ENCODE measurements around the gene TNPO3. TPM values are rescaled to one million over a fixed set of nuclear protein-coding genes. Genes with fewer than 3 reads are reported as not detected.

Gene TNPO3
- total RNA-seq, 1 experiment from 2014 or later: 59.2 TPM

GRCh38 chr7:128982105-128982504 is 72.8 kb downstream of the TNPO3 start:
- no peak overlapping the region for H3K27ac ChIP-seq
- H3K79me2 ChIP-seq (ENCODE audit: low read depth): no peaks in the 10 kb centered on the region
- CTCF ChIA-PET: no interaction called here
- no peak overlapping the region for H3K4me2 ChIP-seq
- TF ChIP-seq EZH2 (IDR thresholded peaks at IDR 0.05; ENCODE audit: low read depth): no peak
- no peak for TF ChIP-seq CTCF (conservative IDR thresholded peaks at IDR 0.05)
- no peak for DNase-seq
- no peaks in the 10 kb centered on the region for H4K20me1 ChIP-seq (ENCODE audit: insufficient read depth)
- no peaks in the 10 kb centered on the region for H3K9me2 ChIP-seq (ENCODE audit: insufficient read depth)
- no TSS peak for BruUV-seq (replicated peaks)
- POLR2A ChIA-PET (ENCODE audit: unreplicated experiment): no interaction called here
- H3K4me1 ChIP-seq (replicated peaks; ENCODE audit: insufficient read depth): no peaks in the 10 kb centered on the region
- H2AFZ ChIP-seq: no peak overlapping the region
- no peak overlapping the region for H3K4me3 ChIP-seq
- no peaks in the 10 kb centered on the region for H3F3A ChIP-seq (ENCODE audit: insufficient read depth, low read depth)
- intact Hi-C loops (cut with micrococcal nuclease; ENCODE audit: unreplicated experiment): no loop called here
- H3K9me3 ChIP-seq (ENCODE audit: insufficient read depth, low read depth): no peaks in the 10 kb centered on the region
- no peaks in the 10 kb centered on the region for H3K27me3 ChIP-seq (ENCODE audit: insufficient read depth, low read depth)
- H3K36me3 ChIP-seq (ENCODE audit: low read depth): peaks cover 15% of the 10 kb centered on the region; the same call in 1 of the 2 replicates

- Histone ChIP-seq H3K36me3 (ENCODE audit: low read depth) (peaks cover 22% of the 10 kb centered on the region), H3K4me1 (replicated peaks; ENCODE audit: insufficient read depth) (no peaks in the 10 kb centered on the region), H4K20me1 (ENCODE audit: insufficient read depth) (no peaks in the 10 kb centered on the region), H3K9me3 (ENCODE audit: insufficient read depth, low read depth) (no peaks in the 10 kb centered on the region), H3K4me2 (no peak overlapping the region), H3F3A (ENCODE audit: insufficient read depth, low read depth) (peaks cover 7% of the 10 kb centered on the region; the same call in 1 of the 2 replicates), H3K79me2 (ENCODE audit: low read depth) (no peaks in the 10 kb centered on the region), H2AFZ (no peak overlapping the region), H3K4me3 (no peak overlapping the region), H3K27me3 (ENCODE audit: insufficient read depth, low read depth) (no peaks in the 10 kb centered on the region), H3K9me2 (ENCODE audit: insufficient read depth) (no peaks in the 10 kb centered on the region), H3K27ac (no peak overlapping the region)
- TF ChIP-seq EZH2 (IDR thresholded peaks at IDR 0.05; ENCODE audit: low read depth) (no peak), CTCF (conservative IDR thresholded peaks at IDR 0.05) (no peak)
- intact Hi-C loops (cut with micrococcal nuclease; ENCODE audit: unreplicated experiment): no loop called here
- DNase-seq: no peak
- ChIA-PET POLR2A (ENCODE audit: unreplicated experiment) (no interaction called here), CTCF (interaction anchor here (0.5 to 0.6 kb wide), 2 partner anchors 174 to 305 kb away, joined by 4 to 6 read pairs; no protein-coding TSS in a partner anchor)
- no TSS peak for BruUV-seq (replicated peaks)
These were observed 80.5 kb downstream of the TNPO3 start for GRCh38 chr7:128974241-128974934.

GRCh38 chr7:128968624-128969023 is 86.3 kb downstream of the TNPO3 start:
- H3K4me2 ChIP-seq: no peak overlapping the region
- no peak overlapping the region for H3K27ac ChIP-seq
- H3K79me2 ChIP-seq (ENCODE audit: low read depth): no peaks in the 10 kb centered on the region
- ChIA-PET CTCF (no interaction called here), POLR2A (ENCODE audit: unreplicated experiment) (interaction anchor here (0.6 kb wide), 1 partner anchor 49 kb away, joined by 4 read pairs; no protein-coding TSS in a partner anchor)
- H3K4me1 ChIP-seq (replicated peaks; ENCODE audit: insufficient read depth): no peaks in the 10 kb centered on the region
- no TSS peak for BruUV-seq (replicated peaks)
- TF ChIP-seq EZH2 (IDR thresholded peaks at IDR 0.05; ENCODE audit: low read depth): no peak
- TF ChIP-seq CTCF (conservative IDR thresholded peaks at IDR 0.05): no peak
- H4K20me1 ChIP-seq (ENCODE audit: insufficient read depth): no peaks in the 10 kb centered on the region
- no peak overlapping the region for H3K4me3 ChIP-seq
- H3K36me3 ChIP-seq (ENCODE audit: low read depth): peaks cover 19% of the 10 kb centered on the region; the same call in 1 of the 2 replicates
- 0 out of 2 replicates have a peak, but pooled peaks cover 9% of the 10 kb centered on the region for H3F3A ChIP-seq (ENCODE audit: insufficient read depth, low read depth)
- no peaks in the 10 kb centered on the region for H3K9me2 ChIP-seq (ENCODE audit: insufficient read depth)
- no peak for DNase-seq
- H3K9me3 ChIP-seq (ENCODE audit: insufficient read depth, low read depth): no peaks in the 10 kb centered on the region
- H2AFZ ChIP-seq: no peak overlapping the region
- intact Hi-C loops (cut with micrococcal nuclease; ENCODE audit: unreplicated experiment): loop anchor here (10.0 kb wide), 2 partner anchors 46 to 214 kb away; no protein-coding TSS in a partner anchor
- no peaks in the 10 kb centered on the region for H3K27me3 ChIP-seq (ENCODE audit: insufficient read depth, low read depth)
